Type B pancreatic cell (in vitro differentiated cells): Measurements from ENCODE around the gene PPP1R12C. TPM values are rescaled to one million over a fixed set of nuclear protein-coding genes. Genes with fewer than 3 reads are reported as not detected.

Experiments
- DNase-seq: peaks from one replicate; pipeline ENCODE4 v3.0.0; 2021; ENCODE audit warnings: mixed read lengths; ENCODE audit not compliant: unreplicated experiment; ENCODE audit errors: extremely low spot score
- H3K27ac Mint-ChIP-seq: 2 replicates; pipeline ENCODE4 v1.8.0; 2021; ENCODE audit warnings: mild to moderate bottlenecking, mixed read lengths
- H3K27me3 Mint-ChIP-seq: 2 replicates; pipeline ENCODE4 v1.8.0; 2021; ENCODE audit warnings: mixed read lengths
- H3K36me3 Mint-ChIP-seq: 2 replicates; pipeline ENCODE4 v1.8.0; 2021; ENCODE audit warnings: mixed read lengths
- H3K4me1 Mint-ChIP-seq: one replicate; pipeline ENCODE4 v1.8.0; 2021; ENCODE audit warnings: mixed read lengths; ENCODE audit not compliant: unreplicated experiment
- H3K4me3 Mint-ChIP-seq: 2 replicates; pipeline ENCODE4 v1.8.0; 2021; ENCODE audit warnings: mild to moderate bottlenecking, mixed read lengths
- H3K9me3 Mint-ChIP-seq: 2 replicates; pipeline ENCODE4 v1.8.0; 2021; ENCODE audit warnings: mixed read lengths
- CTCF ChIP-seq: fragments of 200-600 bp; sonication (generic); conservative IDR thresholded peaks from 2 replicates; pipeline ENCODE4 v1.5.0; 2021; ENCODE audit warnings: antibody characterized with exemption, mild to moderate bottlenecking
- total RNA-seq: library from RNA; stranded (reverse); gene quantifications from 2 replicates; pipeline ENCODE4 v1.2.1, GENCODE V29; 2021; ENCODE audit warnings: low replicate concordance

Gene PPP1R12C
- total RNA-seq, 1 donor from 2014 or later, result 102 TPM

- Mint-ChIP-seq H3K4me1 (peaks cover 12% of the 10 kb centered on the region), H3K27me3 (peaks cover 68% of the 10 kb centered on the region), H3K36me3 (peaks cover 4% of the 10 kb centered on the region), H3K27ac (peak overlapping the region; percentile 29), H3K9me3 (no peaks in the 10 kb centered on the region), H3K4me3 (peak overlapping the region; percentile 52)
- TF ChIP-seq CTCF, result no peak
- DNase-seq, result no peak
Measured at GRCh38 chr19:55078996-55079395, 38.4 kb downstream of the PPP1R12C start.

- peaks cover 12% of the 10 kb centered on the region for H3K4me1 Mint-ChIP-seq
- peak overlapping the region; percentile 48 for H3K27ac Mint-ChIP-seq
- peak overlapping the region; percentile 79 for H3K4me3 Mint-ChIP-seq
Measured at GRCh38 chr19:55077106-55077505, 40.3 kb downstream of the PPP1R12C start.

GRCh38 chr19:55076321-55076720 is 41.1 kb downstream of the PPP1R12C start:
- peaks cover 69% of the 10 kb centered on the region for H3K27me3 Mint-ChIP-seq
- H3K9me3 Mint-ChIP-seq, result no peaks in the 10 kb centered on the region
- DNase-seq, result no peak
- no peaks in the 10 kb centered on the region for H3K36me3 Mint-ChIP-seq
- peak overlapping the region; percentile 79 for H3K4me3 Mint-ChIP-seq
- peak overlapping the region; percentile 83 for H3K27ac Mint-ChIP-seq
- TF ChIP-seq CTCF, result no peak
- peaks cover 12% of the 10 kb centered on the region for H3K4me1 Mint-ChIP-seq

More at GRCh38 chr19:55077106-55077505, 40.3 kb downstream of the PPP1R12C start:
- no peaks in the 10 kb centered on the region for H3K36me3 Mint-ChIP-seq
- TF ChIP-seq CTCF, result no peak
- H3K27me3 Mint-ChIP-seq, result peaks cover 66% of the 10 kb centered on the region
- H3K9me3 Mint-ChIP-seq, result no peaks in the 10 kb centered on the region
- no peak for DNase-seq

GRCh38 chr19:55075371-55075998 is 42.0 kb downstream of the PPP1R12C start, which contains the start of gene EPS8L1:
Gene EPS8L1 (plus strand): TSS chr19:55075869. CDS start chr19:55076445, 576 bp downstream.
- no peak for TF ChIP-seq CTCF
- H3K27ac Mint-ChIP-seq, result peak within 1 kb of the TSS; percentile 83
- no peaks in the 10 kb centered on the region for H3K9me3 Mint-ChIP-seq
- no peak for DNase-seq
- H3K4me1 Mint-ChIP-seq, result peaks cover 7% of the 10 kb centered on the region
- peak within 1 kb of the TSS; percentile 79 for H3K4me3 Mint-ChIP-seq
- no peaks in the 10 kb centered on the region for H3K36me3 Mint-ChIP-seq
- peaks cover 62% of the 10 kb centered on the region for H3K27me3 Mint-ChIP-seq

- H3K27ac Mint-ChIP-seq, result peak overlapping the region; percentile 90
- DNase-seq, result no peak
- H3K4me3 Mint-ChIP-seq, result peak overlapping the region; percentile 66
- no peaks in the 10 kb centered on the region for H3K36me3 Mint-ChIP-seq
- no peaks in the 10 kb centered on the region for H3K9me3 Mint-ChIP-seq
- H3K4me1 Mint-ChIP-seq, result peaks cover 9% of the 10 kb centered on the region
- peaks cover 68% of the 10 kb centered on the region for H3K27me3 Mint-ChIP-seq
- TF ChIP-seq CTCF, result no peak
Measured at GRCh38 chr19:55071913-55072312, 45.5 kb downstream of the PPP1R12C start.
